GM19023 (cell line): Measurements from ENCODE around the gene MAML3.
"Not testable (repeated sequence)": the region's sequence is repeated elsewhere in the genome, so short reads cannot be mapped to it uniquely, and the experiment has no call there.

ENCODE experiments used
- ATAC-seq: cut with Tn5 transposase; IDR thresholded peaks from one replicate; pipeline ENCODE4 v1.9.1; 2021; ENCODE audit warnings: mild to moderate bottlenecking, moderate library complexity; ENCODE audit not compliant: unreplicated experiment

Gene MAML3

GRCh38 chr4:139712882-139713281 lies 441.1 kb downstream of the MAML3 start:
- ATAC-seq, result no peak

GRCh38 chr4:139711461-139711860 lies 442.5 kb downstream of the MAML3 start:
- ATAC-seq, result no peak

DNA sequence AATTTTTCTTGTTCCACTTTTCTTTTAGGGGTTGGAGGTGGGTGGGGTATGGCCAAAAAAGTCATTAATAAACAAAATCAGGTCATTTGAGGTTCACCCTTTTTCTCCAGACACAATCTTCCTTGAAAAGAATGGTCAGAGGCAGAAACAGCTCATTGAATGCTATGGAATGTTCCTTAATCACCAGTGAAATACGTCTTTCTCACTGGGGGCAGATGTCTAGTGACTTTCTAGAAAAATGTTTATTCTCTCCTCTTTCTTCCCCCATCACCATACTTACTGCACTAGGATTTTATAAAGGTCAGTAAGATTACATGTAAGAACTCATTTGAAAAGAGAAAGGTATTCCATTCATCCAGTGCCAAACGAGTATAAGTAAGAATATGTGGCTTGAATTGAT lies 443.9 kb downstream of the MAML3 start:
- ATAC-seq, result no peak

GRCh38 chr4:139709660-139710059 lies 444.3 kb downstream of the MAML3 start:
- ATAC-seq, result no peak

GRCh38 chr4:139704915-139705485 lies 449.0 kb downstream of the MAML3 start:
- no peak for ATAC-seq

DNA sequence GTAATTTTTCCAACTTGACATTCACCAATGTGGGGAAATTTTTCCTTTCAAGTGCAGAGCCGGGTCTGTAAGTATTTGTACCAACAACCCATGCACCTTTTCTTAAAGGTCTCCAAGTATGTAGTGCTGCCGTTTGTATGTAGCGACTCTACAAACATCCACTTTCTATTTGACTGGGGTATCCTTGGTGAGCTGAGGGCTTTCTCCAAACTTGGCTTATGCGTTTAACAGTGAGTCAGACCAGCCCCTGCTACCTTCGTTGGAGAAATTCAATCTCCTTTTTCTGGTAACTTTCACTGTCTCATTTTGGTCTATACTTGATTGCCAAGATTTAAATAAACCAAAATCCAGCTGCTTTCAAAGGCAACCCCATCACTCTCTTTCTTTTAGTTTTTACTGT lies 453.4 kb downstream of the MAML3 start:
- ATAC-seq, result no peak

DNA sequence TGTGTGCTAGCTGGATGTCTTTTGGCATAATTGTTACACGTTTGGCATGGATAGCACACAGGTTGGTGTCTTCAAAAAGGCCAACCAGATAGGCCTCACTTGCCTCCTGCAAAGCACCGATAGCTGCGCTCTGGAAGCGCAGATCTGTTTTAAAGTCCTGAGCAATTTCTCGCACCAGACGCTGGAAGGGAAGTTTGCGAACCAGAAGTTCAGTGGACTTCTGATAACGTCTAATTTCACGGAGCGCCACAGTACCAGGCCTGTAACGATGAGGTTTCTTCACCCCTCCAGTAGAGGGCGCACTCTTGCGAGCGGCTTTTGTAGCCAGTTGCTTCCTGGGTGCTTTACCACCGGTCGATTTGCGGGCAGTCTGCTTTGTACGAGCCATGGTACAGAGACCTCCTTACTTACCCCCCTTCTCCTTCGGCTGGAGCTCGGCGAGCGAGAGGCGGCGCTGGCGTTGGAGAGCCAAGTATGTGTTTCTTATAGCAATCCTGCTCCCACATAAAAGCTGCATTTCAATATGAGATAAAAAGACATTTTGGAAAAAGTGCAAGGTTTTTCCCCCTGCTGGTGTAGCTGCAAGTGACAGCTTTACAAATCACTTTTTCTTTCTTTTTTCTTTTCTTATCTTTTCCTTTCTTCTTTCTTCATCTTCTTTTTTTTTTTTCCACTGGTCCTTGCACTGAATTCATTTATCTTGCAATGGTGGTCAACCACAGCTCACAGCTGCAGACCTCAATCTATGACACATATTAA lies 455.6 kb downstream of the MAML3 start:
- ATAC-seq, result not testable (repeated sequence)

GRCh38 chr4:139696491-139696890 lies 457.5 kb downstream of the MAML3 start:
- ATAC-seq, result no peak

DNA sequence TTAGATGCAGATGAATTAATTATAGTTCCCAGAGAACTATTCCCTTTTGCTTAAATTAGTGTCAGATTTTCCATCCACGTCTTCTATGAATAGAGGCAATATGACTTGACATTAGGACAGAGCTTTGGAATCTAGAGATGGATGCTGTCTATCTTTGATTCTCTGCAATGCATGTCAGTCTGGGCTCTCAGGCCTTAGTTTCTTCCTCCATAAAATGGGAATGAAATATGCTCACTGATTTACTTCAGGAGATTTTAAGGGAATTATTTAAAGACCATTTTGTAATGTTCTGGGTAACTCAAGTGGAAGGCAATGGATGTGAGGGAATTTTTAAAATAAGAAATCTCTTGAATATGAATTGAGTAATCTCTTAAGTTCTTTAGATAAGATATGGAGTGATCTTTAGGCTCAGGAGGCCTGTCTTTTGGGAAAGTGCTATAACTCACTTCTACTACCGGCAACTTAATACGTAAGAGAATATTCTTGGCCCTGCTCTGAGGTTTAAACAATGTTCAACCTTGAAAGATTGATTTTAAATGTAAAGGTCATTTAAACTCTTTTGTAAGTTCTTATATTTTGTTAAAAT lies 459.4 kb downstream of the MAML3 start:
- ATAC-seq, result no peak

GRCh38 chr4:139692309-139693012 lies 461.5 kb downstream of the MAML3 start:
- ATAC-seq, result peak; percentile 54

GRCh38 chr4:139690419-139690818 lies 463.6 kb downstream of the MAML3 start:
- ATAC-seq, result no peak

- ATAC-seq, result no peak
These were observed 464.8 kb downstream of the MAML3 start for GRCh38 chr4:139689093-139689722.

DNA sequence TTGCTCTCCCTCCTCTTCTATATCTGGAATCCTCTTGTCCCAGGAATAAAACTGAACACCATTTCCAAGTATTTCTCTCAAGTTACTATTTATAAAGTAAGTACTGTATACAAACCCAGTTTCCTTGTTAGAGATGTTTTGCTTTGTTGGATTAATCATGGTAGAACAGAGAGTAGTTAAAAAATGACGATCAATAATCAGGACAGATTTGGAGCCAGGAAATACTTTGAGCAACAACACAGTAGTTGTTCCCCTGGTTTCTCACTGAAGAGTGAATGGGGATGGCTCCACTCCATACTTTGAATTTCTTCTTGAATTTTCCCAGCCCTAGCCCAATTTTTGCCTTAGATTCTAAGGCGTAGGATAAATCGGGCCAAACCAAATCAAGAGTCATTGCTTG lies 467.0 kb downstream of the MAML3 start:
- no peak for ATAC-seq

- ATAC-seq, result no peak
These were observed 467.9 kb downstream of the MAML3 start for GRCh38 chr4:139686130-139686529.

DNA sequence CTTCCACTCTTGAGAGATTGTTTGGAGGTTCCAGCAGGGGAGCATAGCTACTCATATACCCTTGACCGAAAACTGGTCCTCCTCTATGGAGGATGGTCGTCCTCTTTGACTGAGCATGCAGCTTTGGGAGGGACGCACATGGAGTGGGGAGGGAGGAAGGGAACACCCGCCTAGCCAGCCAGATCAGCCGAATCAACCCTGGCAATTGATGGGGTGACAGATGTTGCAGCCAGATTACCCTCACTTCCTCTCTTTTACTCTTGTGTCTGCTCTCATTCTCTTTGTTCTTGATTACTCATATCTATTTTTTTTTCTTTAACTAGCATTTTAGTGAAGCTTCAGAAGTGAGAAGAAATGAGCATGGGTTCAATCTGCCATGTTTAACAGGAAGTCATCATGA lies 468.8 kb downstream of the MAML3 start:
- no peak for ATAC-seq

- ATAC-seq, result no peak
These were observed 469.6 kb downstream of the MAML3 start for GRCh38 chr4:139684351-139684750.

DNA sequence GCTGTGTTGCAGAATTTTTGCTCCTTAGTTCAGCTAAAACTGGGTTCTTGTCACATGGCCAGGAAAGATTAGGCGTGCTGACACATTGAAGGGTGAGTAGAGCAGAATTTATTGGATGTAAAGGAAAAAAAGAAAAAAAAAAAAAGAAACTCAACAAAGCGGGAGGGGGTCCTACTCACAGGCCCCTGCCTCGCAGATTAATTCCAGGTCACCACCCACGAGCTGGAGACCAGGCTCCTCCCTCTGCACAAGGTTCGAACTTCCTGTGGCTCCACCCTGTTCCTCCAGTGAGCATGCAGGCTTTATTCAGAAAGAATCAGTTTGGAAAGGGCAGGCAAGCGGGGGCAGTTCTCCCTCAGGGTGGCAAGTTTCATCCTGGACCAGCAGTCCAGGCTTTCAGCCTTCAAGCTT lies 471.2 kb downstream of the MAML3 start:
- ATAC-seq, result no peak

DNA sequence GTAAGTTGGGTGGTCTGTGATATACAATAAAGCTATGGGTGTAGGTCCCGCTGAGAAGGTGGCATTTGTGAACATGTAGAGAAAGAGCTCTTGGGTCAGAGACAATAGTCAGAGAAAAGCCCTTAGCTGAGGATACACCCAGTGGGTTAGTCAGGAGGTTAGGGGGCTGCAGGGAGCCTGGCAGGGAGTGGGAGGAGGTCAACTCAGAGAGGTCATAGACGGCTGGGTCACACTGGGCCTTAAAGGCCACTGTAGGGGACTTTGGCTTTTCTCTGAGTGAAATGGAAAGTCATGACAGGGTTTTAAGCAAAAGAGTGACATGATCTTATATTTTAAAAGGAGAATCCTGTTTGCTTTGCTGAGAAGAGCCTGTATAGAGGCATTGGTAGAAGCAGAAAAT lies 471.7 kb downstream of the MAML3 start:
- ATAC-seq, result no peak

GRCh38 chr4:139676913-139677585 lies 476.9 kb downstream of the MAML3 start:
- no peak for ATAC-seq

DNA sequence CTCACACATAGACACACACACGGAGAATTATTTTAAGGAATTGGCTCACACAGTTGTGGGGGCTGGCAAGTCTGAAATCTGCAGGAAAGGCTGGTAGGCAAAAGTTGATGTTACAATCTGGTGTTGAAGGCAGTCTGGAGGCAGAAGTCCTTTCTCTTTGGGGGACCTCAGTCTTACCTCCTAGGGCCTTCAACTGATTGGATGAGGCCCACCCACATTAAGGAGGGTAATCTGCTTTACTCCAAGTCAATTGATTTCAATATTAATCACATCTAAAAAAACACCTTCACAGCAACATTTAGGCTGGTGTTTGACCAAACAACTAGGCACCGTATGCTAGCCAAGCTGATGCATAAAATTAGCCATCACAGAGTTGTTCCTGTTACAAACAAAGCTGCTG lies 477.6 kb downstream of the MAML3 start:
- ATAC-seq, result no peak

DNA sequence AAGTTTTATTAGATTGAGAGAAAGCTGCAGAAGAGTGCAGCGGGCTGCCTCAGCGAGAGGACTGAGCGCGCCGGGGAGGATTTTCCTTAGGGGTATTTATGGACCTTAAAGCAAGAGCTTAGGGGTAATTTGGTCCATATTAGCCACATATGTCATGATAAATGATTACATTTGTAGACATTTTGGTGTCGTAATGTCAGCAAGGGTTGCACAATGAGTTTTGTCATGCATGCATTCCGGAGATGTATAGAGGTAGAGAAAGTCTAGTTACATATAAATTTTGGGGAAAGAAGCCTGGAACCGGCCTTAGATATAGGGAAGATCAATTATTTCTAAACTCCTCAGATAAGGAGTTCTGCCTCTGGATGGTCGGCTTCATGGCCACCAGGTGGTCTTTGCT lies 478.3 kb downstream of the MAML3 start:
- ATAC-seq, result no peak
